Upper lobe of left lung (tissue), 6 donors: Measurements from ENCODE around the gene INMT. TPM values are rescaled to one million over a fixed set of nuclear protein-coding genes. Genes with fewer than 3 reads are reported as not detected.

Experiments used
- ATAC-seq, 2 donors: fragments of 200-7000 bp; cut with Tn5 transposase; one replicate each; pipeline ENCODE4 v1.9.1; 2022; ENCODE audit warnings: mild to moderate bottlenecking in 2 of 2, moderate library complexity in 2 of 2; ENCODE audit not compliant: low FRiP score in 2 of 2
- DNase-seq, 2 donors: peaks; one replicate each; pipeline ENCODE4 v3.0.0-alpha.2; 2019 to 2020
- H3K27ac ChIP-seq, 4 donors: fragments of 200-600 bp; sonication (generic); one replicate each; pipeline ENCODE4 v1.5.1; 2016 to 2019
- H3K27me3 ChIP-seq, 4 donors: fragments of 200-600 bp; sonication (generic); one replicate each; pipeline ENCODE4 v1.5.1; 2017 to 2019
- H3K36me3 ChIP-seq, 4 donors: fragments of 200-600 bp; sonication (generic); one replicate each; pipeline ENCODE4 v1.5.1; 2016 to 2019
- H3K4me1 ChIP-seq, 4 donors: fragments of 200-600 bp; sonication (generic); one replicate each; pipeline ENCODE4 v1.5.1; 2018 to 2019
- H3K4me3 ChIP-seq, 4 donors: fragments of 200-600 bp; sonication (generic); one replicate each; pipeline ENCODE4 v1.5.1; 2017 to 2019; ENCODE audit warnings: mild to moderate bottlenecking in 2 of 4, moderate library complexity in 1 of 4
- H3K9me3 ChIP-seq, 4 donors: fragments of 200-600 bp; sonication (generic); one replicate each; pipeline ENCODE4 v1.5.1; 2018 to 2019
- CTCF ChIP-seq, 6 experiments: fragments of 450-650 bp in 4 of 6; fragments of 200-600 bp in 2 of 6; sonication (generic) in 2 of 6; IDR thresholded peaks; one replicate each; pipeline ENCODE4 v1.5.1; 2016 to 2019; ENCODE audit warnings: antibody characterized with exemption in 6 of 6
- EP300 ChIP-seq, 4 donors: sonication (generic); formaldehyde crosslinking; IDR thresholded peaks; one replicate each; pipeline ENCODE4 v1.5.1; 2017; ENCODE audit warnings: antibody characterized with exemption in 4 of 4, control low read depth in 2 of 4
- POLR2A ChIP-seq, 4 donors: fragments of 450-650 bp; IDR thresholded peaks; one replicate each; pipeline ENCODE4 v1.5.1; 2016 to 2017; ENCODE audit warnings: antibody characterized with exemption in 4 of 4, mild to moderate bottlenecking in 2 of 4
- POLR2AphosphoS5 ChIP-seq, 2 donors: sonication (generic); formaldehyde crosslinking; IDR thresholded peaks; one replicate each; pipeline ENCODE4 v1.5.1; 2017; ENCODE audit warnings: antibody characterized with exemption in 2 of 2
- WGBS, 2 donors: methylation state at CpG; one replicate each; pipeline ENCODE4 v1.1.5; 2017 to 2018; 5-methylcytosine and 5-hydroxymethylcytosine counted together
- total RNA-seq, 6 donors: library from RNA; depleted of rRNA in 4 of 6; stranded (reverse); fragments of >200 nt in 4 of 6; gene quantifications; one replicate each; pipeline versions ENCODE4 v1.1.0 to v1.2.1, GENCODE V29; 2016 to 2021
- donor health status: DM: no; HTN: no; CAD: no; lungs with moderate emphysema.
- donor health status: DM: no; HTN: yes; CAD: no; lungs with severe emphysema.

Gene INMT
- total RNA-seq, 6 donors from 2014 or later = 70.5 to 447 (median 322) TPM

- 80 to 90% methylated on average over 2 to 6 of the region's 6 CpGs for WGBS, 2 donors
- ATAC-seq = no peak
These were observed 21.0 kb downstream of the INMT start for GRCh38 chr7:30772984-30773383.

GRCh38 chr7:30775992-30776391 lies 24.1 kb downstream of the INMT start:
- Histone ChIP-seq H3K4me3 (no peak overlapping the region), H3K27me3 (no peaks in the 10 kb centered on the region), H3K9me3 (no peaks in the 10 kb centered on the region), H3K27ac (no peak overlapping the region), H3K36me3 (peaks cover 0 to 14% (median 0%) of the 10 kb centered on the region in 4 donors), H3K4me1 (peaks cover 11 to 16% (median 14%) of the 10 kb centered on the region in 4 donors)
- no peak for ATAC-seq
- no peak for DNase-seq
- no peak for TF ChIP-seq EP300 (IDR thresholded peaks at IDR 0.05)
- no peak for TF ChIP-seq POLR2AphosphoS5 (IDR thresholded peaks at IDR 0.05)
- TF ChIP-seq POLR2A (IDR thresholded peaks at IDR 0.05) = no peak
- TF ChIP-seq CTCF (IDR thresholded peaks at IDR 0.05) = no peak

More at GRCh38 chr7:30772984-30773383, 21.0 kb downstream of the INMT start:
- no peaks in the 10 kb centered on the region for H3K27me3 ChIP-seq
- no peaks in the 10 kb centered on the region for H3K9me3 ChIP-seq
- DNase-seq = no peak
- H3K4me1 ChIP-seq = peaks cover 19 to 34% (median 21%) of the 10 kb centered on the region in 4 donors
- H3K36me3 ChIP-seq = no peaks in the 10 kb centered on the region
- no peak overlapping the region for H3K27ac ChIP-seq
- H3K4me3 ChIP-seq = no peak overlapping the region
- no peak for TF ChIP-seq EP300 (IDR thresholded peaks at IDR 0.05)
- no peak for TF ChIP-seq POLR2A (IDR thresholded peaks at IDR 0.05)
- TF ChIP-seq CTCF (IDR thresholded peaks at IDR 0.05) = no peak
- no peak for TF ChIP-seq POLR2AphosphoS5 (IDR thresholded peaks at IDR 0.05)

GRCh38 chr7:30776971-30777370 lies 25.0 kb downstream of the INMT start:
- Histone ChIP-seq H3K27ac (no peak overlapping the region), H3K9me3 (no peaks in the 10 kb centered on the region)
- TF ChIP-seq POLR2A (IDR thresholded peaks at IDR 0.05) = no peak
- TF ChIP-seq CTCF (IDR thresholded peaks at IDR 0.05) = no peak
- TF ChIP-seq EP300 (IDR thresholded peaks at IDR 0.05) = no peak
- no peak for TF ChIP-seq POLR2AphosphoS5 (IDR thresholded peaks at IDR 0.05)

GRCh38 chr7:30778255-30779025 lies 26.5 kb downstream of the INMT start:
- no peak overlapping the region for H3K4me3 ChIP-seq
- peaks cover 0 to 33% (median 9%) of the 10 kb centered on the region in 4 donors for H3K36me3 ChIP-seq
- peak; percentile 45 to 67 for ATAC-seq
- TF ChIP-seq CTCF (IDR thresholded peaks at IDR 0.05) (no peak), POLR2AphosphoS5 (IDR thresholded peaks at IDR 0.05) (peak in 1 of 2 donors; percentile 12)
- H3K4me1 ChIP-seq = no peaks in the 10 kb centered on the region
- peak overlapping the region in 3 of 4 donors; percentile 19 to 65 (median 44) for H3K27ac ChIP-seq
- 76 to 87% methylated on average over 14 to 15 of the region's 15 CpGs for WGBS, 2 donors
- H3K27me3 ChIP-seq = no peaks in the 10 kb centered on the region
- no peaks in the 10 kb centered on the region for H3K9me3 ChIP-seq
- peak in 1 of 2 donors; percentile 10 for DNase-seq

More at GRCh38 chr7:30776971-30777370, 25.0 kb downstream of the INMT start:
- no peak for ATAC-seq
- Histone ChIP-seq H3K27me3 (no peaks in the 10 kb centered on the region), H3K4me3 (no peak overlapping the region), H3K36me3 (peaks cover 0 to 19% (median 2%) of the 10 kb centered on the region in 4 donors), H3K4me1 (peaks cover 8 to 12% (median 10%) of the 10 kb centered on the region in 4 donors)
- WGBS, 2 donors = 74 to 95% methylated on average over 4 of the region's 4 CpGs
- DNase-seq = no peak
